GM21528 (cell line): ENCODE results near the gene SYNPR.
A peak's percentile ranks its signal among the peaks of the same experiment; 100 is the strongest.
"Not testable (repeated sequence)": the region's sequence is repeated elsewhere in the genome, so short reads cannot be mapped to it uniquely, and the experiment has no call there.

Source experiments
- ATAC-seq: cut with Tn5 transposase; IDR thresholded peaks from one replicate; pipeline ENCODE4 v1.9.1; 2021; ENCODE audit warnings: mild to moderate bottlenecking, moderate library complexity; ENCODE audit not compliant: unreplicated experiment, low FRiP score

The SYNPR gene

DNA sequence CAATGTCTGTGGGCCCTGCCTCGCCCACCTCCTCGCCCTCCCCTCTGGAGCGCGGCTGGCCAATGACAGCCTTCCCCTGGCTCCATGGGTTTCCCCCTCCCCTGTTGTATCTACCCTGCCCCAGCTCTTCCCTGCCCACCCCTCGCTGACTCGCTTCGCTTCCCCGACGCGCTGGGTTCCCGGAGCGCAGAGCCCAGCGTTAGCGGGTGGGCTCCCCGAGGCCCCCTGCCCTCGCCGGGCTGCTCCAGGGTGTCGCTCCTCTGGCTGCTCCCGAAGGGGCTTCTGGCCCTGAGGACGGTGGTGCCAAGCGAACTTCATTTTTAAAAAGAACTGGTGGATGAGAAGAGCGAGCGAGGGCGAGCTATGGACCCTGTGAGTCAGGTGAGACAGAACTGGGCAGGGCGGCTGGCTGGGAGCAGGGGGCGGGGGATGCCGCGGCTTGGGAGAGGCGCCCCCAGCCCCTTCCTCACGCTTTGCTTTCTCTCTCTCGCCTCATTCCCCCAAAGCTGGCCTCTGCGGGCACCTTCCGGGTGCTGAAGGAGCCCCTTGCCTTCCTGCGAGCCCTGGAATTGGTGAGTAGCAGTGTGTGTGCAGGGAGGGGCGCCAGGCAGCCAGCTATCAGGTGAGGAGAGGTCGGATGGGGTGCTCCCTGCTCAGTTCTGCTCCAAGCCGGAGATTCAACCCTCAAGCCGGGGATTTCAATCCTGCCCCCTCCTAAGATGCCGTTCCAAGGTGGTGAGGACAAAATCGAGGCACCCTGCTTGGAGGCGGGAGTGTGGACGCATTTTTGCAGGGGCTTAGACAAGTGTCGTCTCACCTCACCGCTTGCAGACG, at the start of gene SYNPR:
TSS of gene SYNPR (plus strand) at position 138 of the 834 bp plus-strand sequence.
- no peak for ATAC-seq

DNA sequence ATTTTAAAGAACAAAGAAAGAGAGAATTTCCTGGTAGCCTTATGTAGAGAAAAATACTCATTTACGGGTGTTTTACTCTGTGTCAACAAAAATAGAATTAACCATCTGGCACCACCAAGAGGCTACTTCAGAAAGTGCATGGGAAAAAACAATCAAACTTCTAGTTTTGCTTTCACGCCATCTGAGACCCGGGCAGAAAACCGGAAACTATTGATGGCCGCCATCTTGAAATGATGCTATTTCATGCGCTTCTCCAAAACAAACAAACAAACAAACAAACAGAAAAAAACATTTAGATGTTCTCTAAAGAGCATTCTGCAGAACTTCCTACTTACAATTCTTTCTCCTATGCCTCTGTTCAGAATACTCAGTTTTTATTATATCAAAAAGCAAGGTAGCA, 49.4 kb upstream of the SYNPR start:
- peak; percentile 74 for ATAC-seq

- no peak for ATAC-seq
These were observed 48.0 kb upstream of the SYNPR start for GRCh38 chr3:63230146-63230545.

DNA sequence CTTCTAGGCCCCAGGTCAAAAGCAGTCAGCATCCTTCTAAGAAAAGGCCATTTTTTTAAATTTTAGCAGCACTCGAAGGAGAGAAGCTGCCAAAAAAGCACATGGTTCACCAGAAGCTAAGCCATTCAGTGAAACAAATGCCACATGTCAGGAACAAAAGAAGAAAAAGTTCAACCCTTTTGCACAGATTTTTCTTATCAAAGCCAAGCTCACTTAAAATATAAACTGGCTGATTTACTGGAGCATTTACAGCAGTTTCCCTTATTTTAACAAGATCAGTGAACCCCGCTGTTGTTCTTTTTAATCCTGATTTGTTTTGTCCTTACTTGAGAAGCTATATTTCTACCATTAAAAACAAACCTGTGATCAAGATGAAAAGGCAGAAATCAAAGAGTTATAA, 46.5 kb upstream of the SYNPR start:
- ATAC-seq: no peak

- ATAC-seq: no peak
These were observed 45.2 kb upstream of the SYNPR start for GRCh38 chr3:63232764-63233396.

DNA sequence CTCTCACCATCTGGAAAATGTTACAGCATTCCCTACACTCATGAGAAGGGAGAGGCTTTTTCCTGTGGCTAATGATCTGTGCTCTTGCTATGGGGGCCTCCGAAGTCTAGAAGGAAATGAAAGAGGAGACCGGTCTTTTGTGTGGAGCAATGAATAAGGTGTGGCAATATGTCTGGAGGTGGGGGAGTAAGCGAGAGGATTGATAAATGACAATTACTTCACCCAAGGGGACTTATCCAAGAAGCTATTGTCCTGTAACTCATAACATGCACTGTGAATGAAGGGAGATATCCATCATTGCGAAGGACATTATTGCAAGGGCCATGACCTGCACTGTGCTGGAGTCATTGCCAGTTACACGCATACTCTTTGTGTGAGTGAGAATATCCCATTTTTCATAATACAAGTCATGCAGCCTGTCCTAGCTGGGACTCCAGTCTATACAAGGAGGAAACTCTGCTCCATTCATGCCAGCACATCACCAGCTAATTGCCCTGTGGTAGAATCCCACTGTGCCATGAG, 37.7 kb upstream of the SYNPR start:
- no peak for ATAC-seq

DNA sequence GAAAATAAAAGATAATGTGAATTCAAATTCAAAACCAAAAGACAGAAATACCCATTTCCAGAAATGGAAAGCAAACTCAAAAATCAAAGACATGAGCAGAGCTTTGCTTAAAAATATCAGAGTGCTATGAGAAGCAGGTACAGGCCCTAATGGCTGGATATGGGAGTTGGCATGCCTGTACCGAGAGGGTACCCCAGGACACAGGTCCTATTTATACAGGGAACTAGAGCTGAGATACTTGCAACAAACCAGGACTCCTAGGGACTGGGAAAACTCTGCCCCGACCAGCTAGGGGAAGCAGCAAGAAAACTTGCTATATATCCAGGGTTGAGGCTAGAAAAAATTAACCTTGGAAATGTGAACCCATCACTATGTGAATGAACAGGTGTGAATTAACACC, 36.0 kb upstream of the SYNPR start:
- no peak for ATAC-seq

DNA sequence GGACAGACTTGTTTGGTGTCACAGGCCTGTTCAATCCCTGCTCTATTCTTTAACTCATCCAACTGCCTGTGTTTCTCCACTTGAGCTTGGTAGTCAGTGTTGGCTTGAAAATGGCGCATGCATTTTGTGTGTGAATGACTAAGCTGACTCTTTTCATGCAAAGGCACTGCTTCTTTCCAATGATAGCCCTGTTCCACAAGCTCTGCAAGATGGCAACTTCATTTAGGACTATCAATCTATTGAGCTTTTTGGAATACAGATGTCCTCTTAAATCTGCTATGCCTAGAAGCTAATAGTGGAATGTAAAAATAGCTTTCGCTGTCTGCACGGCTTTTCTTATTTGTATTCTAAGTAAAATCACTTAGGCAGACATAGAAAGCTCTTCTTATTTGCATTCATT, 33.6 kb upstream of the SYNPR start:
- no peak for ATAC-seq

DNA sequence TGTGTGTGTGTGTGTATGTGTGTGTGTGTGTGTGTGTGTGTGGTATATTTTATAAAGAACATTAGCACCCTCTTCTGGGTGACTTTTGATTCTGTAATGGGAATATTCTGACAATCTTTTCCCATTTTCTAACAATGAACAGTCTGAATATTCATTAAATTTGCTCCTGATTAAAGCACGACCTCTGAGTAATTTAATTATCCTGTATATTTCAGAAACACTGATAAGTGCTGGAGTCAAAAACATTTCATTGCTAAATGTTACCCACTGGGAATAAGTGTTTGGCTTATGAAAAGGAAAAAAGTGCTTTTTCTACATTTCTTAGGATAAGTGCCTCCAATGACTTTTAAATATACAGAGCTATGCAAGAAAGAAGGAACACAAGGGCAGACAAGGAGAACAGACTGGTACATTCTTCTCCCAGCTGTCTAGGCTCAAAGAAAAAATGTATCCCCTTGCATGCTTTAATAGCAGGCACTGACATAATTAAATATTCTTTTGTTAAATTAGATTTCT, 32.3 kb upstream of the SYNPR start:
- no peak for ATAC-seq

DNA sequence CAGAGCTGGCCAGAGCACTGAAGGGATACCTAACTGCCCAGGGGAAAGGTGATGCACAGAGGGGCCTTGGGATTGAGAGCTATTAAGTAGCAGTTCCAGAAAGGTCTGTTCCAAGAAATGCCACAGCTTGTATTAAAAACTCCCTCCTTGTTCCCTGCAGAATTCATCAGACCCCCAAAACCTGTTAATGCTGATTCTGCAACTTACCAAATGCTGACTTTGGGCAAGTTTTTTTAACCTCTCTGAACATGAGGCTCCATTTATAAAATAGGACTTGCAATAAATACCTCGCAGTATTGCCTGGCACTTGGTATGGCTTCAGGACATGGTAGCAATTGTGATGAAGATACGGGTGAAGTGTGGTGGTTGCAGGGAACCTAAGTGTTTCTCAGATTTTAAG, 30.1 kb upstream of the SYNPR start:
- ATAC-seq: no peak

DNA sequence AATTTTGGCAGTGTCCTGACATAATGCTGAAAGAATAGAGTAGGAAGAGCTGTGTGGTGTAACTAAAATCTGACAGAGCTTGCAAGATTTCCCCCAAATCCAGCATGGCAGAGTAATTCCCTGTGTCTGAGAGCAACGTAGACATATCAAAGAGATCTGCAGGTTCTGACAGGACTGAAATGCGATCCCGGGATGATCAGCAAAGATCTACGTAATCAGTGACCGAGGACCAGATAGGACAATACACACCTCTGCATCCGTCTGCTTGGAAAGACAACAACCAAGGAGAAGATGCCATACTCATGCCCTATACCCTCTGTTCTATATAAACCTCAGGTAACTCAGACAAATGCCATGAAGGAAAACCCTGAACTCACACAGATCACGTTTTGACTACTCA, 26.6 kb upstream of the SYNPR start:
- no peak for ATAC-seq

GRCh38 chr3:63255819-63256218, 22.3 kb upstream of the SYNPR start:
- not testable (repeated sequence) for ATAC-seq

- ATAC-seq: no peak
These were observed 13.4 kb upstream of the SYNPR start for GRCh38 chr3:63264716-63265115.

DNA sequence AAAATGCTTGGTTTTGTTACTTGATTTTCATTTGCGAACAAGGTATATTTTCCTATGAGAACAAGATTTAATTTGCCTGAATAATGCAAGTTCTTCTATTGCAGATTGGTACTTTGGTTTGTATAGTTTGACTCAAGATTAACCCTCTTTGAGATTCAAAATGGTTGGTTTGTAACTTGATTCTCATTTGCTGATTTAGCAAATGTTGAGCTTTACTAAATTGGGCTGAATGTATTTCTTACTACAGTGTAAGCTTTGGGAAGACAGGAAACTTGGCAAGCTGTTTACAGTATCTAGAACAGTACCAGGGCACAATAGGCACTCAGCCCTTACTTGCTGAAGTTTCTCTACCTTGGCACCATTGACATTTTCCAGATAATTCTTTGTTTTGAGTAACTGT, 3.7 kb upstream of the SYNPR start:
- no peak for ATAC-seq

DNA sequence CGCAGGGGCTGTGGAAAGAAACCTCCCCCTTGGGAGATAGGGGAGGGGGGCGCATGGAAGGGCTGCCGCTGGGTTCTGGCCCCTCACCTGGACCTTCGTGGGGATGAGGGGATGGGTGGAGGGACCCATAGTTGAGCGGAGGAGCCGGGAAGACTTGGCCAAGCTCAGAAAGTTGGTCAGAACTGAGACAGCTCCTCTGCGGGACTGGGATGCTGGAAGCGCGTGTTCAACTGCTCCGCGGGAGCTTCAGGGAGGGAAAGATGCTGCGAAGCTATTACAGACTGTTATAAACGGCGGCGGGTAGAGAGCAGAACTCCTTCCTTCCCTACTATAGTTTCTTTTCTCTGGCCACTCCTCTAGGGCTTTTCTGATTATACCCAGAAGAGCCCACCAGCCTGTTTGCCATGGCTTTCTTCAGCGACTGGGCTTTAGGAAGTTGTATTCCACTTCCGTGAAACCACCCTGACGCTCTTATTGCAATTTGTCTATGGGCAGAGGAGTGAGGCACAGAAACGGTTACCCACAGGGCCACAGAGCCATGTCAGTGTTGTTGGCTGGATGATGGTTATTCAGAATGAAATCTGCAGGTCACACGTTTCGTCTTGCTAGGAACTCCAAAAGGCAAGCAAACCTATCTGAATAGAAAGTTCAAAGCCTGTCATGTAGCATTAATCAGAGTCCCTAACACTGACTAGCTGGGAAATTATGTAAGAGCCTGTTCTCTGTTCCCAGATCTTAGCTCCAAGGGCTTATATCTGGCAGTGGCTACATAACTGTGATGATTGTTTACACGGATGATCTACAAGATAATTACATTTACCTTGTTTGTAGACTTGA, 1.1 kb downstream of the SYNPR start:
- no peak for ATAC-seq

GRCh38 chr3:63287610-63288009, 9.5 kb downstream of the SYNPR start:
- no peak for ATAC-seq

- ATAC-seq: no peak
These were observed 12.6 kb downstream of the SYNPR start for GRCh38 chr3:63290686-63291085.

DNA sequence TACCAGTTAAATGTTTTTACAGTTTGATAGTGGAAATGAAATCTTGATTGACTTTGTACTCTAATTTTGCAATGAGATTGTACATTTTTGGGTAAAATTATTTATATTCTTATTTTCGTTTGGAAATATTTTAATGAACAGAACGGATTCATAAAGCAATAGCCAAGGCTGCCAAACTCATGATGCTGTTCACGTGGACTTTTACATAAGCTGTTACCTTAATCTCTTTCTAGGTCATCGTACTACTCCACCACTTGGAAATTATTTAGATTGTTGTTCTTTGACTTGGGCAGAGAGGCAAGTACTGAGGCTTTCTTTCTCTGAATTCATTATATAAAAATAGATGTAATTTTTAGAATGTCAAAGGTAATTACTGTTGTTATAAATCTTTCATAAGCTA, 16.2 kb downstream of the SYNPR start:
- ATAC-seq: no peak

- no peak for ATAC-seq
These were observed 17.2 kb downstream of the SYNPR start for GRCh38 chr3:63295356-63295755.

DNA sequence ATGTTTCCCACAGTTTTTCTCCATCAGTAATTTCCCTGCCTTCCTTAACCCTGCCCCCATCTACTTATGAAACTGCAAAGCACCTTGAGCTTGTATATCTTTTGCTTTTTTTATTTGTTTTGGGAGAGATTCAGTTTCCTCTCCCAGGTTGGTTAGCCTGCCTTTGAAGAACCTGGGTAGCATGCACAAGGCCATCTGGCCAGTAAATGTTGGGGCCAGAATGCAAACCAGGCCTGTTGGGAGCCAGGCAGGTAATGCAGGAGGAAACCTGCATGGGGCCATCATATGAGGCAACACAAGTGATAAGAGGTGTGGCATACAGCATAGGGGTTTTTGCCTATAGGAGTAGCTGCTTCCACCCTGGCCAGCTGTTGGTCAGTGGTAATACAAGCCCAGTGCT, 17.7 kb downstream of the SYNPR start:
- no peak for ATAC-seq

DNA sequence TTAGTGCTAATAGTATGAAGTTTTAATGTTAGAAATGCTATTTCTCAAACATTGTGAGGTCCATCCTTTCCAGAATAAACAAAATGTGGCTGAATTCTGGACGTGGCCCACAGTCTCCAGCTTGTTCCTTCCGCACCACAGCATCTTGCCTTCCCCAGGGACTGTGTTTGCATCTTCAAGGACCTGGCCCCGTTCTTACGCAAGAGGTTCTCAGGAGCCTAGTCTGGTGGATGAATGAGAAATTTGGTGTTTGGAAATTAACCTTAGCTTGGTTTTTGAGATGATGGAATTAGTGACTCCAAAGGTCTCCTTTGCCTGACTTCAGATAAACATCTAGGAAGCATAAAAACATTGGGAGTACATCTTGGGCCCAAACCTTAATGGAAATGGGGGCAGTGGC, 18.1 kb downstream of the SYNPR start:
- no peak for ATAC-seq
